GM21515 (cell line): ENCODE measurements around the gene STK31.
"Not testable (repeated sequence)": the region's sequence is repeated elsewhere in the genome, so short reads cannot be mapped to it uniquely, and the experiment has no call there.

Source experiments
- ATAC-seq: cut with Tn5 transposase; IDR thresholded peaks from one replicate; pipeline ENCODE4 v1.9.1; 2021; ENCODE audit not compliant: unreplicated experiment

STK31 gene

DNA sequence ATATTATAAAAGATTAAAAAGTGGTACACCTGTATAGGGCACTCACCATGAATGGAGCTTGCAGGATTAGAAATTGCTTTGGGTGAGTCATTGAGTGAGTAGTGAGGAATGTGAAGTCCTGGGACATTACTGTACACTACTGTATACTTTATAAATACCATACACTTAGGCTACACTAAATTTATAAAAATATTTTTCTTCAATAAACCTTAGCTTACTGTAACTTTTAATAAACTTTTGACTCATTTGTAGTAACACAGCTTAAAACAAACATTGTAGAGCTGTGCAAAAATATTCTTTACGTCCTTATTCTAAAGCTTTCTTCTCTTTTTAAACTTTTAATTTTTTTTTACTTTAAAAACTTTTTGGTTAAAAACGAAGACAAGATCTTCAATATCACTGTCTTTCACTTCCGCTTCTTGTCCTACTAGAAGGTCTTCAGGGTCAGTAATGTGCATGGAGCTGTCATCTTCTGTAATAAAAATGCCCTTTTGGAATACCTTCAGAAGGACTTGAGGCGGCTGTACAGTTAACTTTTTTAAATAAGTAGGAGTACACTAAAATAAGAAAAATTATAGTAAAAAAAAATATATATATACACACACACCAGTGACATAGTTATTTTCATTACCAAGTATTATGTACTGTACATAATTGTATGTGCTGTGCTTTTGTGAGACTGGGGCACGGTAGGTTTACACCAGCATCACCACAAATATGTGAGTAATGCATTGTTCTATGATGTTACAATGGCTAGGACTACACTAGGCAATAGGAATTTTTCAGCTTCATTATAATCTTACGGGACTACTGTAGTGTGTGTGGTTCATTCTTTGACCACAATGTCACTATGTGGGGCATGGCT, 3.5 kb downstream of the STK31 start:
- ATAC-seq: no peak

DNA sequence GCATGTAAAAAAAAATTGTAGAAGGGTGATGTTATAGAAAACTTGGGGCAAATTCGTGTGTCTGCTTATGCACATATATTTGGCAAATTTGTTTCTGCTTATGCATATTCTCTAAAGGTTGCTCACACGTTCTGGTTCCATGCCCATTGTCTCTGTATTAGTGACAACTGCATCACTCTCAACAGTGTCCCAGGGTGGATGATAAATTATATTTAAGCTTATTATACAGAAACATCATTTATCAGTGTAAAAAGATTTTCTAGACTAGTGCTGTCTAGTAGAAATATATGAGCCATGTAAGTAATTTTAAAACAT, 4.1 kb downstream of the STK31 start:
- no peak for ATAC-seq

DNA sequence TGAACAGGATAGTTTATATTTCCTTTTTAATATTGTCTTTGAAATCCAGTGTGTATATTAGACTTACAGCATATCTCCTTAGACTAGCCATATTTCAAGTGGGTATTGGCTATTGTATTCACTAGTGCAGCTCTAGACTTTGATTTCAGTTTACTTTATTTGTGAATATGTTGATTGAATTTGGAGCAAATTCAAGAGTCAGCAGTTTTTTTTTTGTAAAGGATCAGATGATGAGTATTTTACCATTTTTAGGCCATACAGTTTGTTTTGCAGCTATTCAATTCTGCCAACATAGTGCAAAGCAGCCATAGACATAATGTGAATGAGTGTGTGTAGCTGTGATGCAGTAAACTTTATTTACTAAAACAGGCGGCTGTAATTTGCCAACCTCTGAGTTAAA, 4.6 kb downstream of the STK31 start:
- ATAC-seq: no peak

GRCh38 chr7:23715099-23715498, 5.1 kb downstream of the STK31 start:
- ATAC-seq: no peak

DNA sequence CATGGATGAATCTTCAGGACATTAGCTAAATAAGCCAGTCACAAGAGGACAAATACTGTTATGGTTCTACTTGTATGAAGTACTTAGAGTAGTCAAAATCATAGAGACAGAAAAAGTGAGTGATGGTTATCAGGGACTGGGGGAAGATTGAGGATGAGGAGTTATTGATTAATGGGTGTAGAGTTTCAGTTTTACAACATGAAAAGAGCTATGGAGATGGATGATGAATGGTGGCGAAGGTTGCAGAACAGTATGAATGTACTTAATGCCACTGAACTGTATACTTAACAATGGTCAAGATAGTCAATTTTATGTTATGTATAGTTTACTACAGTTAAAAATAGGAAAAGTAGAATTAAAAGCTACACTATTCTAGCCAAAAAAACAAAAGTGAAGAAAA, 7.8 kb downstream of the STK31 start:
- ATAC-seq: no peak

DNA sequence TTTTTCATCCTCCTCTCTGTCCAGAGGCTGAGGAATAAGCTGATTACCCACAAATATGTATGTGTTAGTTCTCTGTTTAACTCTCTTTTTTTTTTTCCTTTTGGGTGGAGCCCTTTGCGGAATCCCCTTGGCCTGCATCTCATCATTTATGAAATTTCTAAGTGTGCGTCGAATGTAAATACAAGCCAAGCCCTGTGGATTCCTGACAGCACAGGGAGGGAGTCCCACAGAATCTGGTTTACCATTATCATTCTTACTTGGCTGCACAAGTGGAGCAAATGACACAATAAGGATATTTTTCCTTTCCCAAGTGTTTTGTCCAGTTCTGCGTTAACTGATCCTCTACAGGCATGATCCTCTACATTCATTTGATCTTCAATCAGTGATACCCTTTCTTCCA, 11.4 kb downstream of the STK31 start:
- no peak for ATAC-seq

DNA sequence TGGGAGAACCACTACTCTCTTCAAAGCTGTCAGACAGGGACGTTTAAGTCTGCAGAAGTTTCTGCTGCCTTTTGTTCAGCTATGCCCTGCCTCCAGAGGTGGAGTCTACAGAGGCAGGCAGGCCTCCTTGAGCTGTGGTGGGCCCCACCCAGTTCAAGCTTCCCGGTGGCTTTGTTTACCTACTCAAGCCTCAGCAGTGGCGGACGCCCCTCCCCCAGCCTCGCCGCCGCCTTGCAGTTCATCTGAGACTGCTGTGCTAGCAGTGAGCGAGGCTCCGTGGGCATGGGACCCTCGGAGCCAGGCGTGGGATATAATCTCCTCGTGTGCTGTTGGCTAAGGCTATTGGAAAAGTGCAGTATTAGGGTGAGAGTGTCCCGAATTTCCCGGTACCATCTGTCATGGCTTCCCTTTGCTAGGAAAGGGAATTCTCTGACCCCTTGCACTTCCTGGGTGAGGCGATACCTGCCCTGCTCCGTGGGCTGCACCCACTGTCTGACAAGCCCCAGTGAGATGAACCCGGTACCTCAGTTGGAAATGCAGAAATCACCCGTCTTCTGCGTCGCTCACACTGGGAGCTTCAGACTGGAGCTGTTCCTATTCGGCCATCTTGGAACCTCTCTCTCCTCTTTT, 12.7 kb downstream of the STK31 start:
- ATAC-seq: not testable (repeated sequence)

DNA sequence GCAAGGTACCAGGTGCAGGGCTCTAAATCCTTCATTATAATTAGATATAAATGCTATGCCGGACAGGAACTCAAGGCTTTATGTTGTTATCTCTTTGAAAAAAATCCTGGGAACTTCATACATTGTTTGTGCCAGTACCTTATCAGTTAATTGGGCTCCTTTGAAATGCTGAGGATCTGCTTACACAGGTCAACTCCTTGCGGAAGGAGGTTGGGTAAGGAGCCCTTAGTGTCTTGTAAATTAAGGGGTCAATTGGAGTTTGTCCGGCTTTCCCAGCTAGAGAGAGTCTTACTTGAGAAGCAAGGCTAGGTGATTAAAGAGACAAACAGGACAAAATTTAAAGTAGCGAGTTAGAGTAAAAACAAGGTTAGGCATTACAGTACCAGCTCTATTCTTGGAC, 14.1 kb downstream of the STK31 start:
- not testable (repeated sequence) for ATAC-seq

DNA sequence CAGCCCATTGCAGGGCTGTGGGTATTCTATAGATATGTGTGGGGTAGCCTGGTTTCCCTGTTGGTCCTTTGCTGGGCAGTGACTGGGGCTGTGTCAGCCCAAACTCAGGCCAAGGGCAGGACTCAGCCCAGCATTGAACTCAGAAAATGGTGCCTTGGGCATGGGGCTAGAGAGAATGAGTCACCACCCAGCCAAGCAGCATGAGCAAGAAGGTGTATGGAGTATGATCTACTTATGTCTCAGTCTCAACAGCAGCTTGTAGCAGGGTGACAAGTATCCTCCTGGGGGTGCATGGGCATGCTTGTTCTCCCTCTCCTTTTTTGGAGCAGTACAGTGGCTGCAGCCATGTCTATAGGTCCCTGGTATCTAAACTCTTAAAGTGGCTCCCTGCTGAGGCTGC, 32.0 kb downstream of the STK31 start:
- ATAC-seq: no peak

DNA sequence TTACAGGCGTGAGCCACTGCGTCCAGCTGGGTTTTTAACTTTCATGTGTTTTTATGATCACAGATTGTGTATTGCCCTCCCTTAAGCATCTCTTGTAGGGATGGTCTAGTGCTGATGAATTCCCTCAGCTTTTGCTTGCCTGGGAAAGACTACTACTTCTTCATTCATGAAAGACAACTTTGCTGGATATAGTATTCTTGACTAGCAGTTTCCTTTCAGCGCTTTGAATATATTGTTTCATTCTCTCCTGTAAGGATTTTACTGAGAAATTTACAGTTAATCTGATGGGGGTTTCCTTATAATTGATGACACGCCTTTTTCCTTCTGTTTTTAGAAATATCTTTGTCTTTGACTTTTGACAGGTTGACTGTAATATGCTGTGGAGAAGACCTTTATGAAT, 33.2 kb downstream of the STK31 start:
- no peak for ATAC-seq

GRCh38 chr7:23746629-23747028, 36.6 kb downstream of the STK31 start:
- ATAC-seq: no peak

DNA sequence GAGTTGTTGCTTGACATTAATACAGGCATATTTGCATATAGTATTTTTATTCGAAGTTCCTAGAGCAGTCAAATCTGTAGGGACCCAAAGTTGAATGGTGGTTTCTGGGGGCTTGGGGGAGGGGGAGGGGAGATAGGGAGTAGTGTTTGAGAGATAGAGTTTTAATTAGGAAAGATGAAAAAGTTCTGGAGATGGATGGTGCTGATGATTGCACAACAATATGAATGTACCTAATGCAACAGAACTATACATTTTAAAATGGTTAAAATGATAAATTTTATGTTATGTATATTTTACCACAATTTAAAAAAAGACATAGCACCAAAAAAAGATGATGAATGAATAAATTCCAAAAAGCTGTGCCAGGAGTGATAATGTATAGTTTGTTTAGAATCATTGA, 41.8 kb downstream of the STK31 start:
- ATAC-seq: no peak

DNA sequence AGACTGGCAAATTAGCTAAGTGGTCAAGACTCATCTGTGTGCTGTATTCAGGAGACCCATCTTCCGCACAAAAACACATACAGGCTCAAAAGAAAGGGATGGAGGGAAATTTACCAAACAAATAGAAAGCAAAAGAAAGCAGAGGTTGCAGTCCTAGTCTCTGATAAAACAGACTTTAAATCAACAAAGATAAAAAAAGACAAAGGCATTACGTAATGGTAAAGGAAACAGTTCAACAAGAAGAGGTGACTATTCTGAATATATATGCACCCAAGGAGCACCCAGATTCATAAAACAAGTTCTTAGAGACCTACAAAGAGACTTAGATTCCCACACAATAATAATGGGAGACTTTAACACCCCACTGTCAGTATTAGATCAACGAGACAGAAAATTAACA, 48.8 kb downstream of the STK31 start:
- ATAC-seq: not testable (repeated sequence)

- ATAC-seq: no peak
These were observed 49.8 kb downstream of the STK31 start for GRCh38 chr7:23759671-23760391.

- no peak for ATAC-seq
These were observed 55.9 kb downstream of the STK31 start for GRCh38 chr7:23765943-23766342.

DNA sequence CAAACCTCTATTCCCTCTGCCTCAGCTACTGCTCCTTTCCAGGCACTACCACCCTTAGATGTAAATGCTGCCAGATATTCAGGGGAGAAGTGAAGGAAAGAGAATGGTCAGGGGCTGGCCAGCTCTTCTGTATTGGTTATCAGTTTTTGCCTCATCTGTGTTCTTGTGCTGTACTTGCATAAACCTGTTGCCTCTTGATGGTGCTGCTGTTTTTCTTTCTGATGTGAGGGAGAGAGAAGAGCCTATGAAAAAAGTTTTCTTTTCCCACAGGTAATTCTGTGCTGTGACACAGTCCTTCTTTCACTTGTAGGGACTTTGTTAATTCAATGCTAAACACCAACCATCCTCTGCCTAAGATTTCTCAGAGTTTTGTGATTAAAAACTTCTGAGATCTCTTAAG, 57.5 kb downstream of the STK31 start:
- ATAC-seq: no peak

- ATAC-seq: no peak
These were observed 58.0 kb downstream of the STK31 start for GRCh38 chr7:23768022-23768421.

DNA sequence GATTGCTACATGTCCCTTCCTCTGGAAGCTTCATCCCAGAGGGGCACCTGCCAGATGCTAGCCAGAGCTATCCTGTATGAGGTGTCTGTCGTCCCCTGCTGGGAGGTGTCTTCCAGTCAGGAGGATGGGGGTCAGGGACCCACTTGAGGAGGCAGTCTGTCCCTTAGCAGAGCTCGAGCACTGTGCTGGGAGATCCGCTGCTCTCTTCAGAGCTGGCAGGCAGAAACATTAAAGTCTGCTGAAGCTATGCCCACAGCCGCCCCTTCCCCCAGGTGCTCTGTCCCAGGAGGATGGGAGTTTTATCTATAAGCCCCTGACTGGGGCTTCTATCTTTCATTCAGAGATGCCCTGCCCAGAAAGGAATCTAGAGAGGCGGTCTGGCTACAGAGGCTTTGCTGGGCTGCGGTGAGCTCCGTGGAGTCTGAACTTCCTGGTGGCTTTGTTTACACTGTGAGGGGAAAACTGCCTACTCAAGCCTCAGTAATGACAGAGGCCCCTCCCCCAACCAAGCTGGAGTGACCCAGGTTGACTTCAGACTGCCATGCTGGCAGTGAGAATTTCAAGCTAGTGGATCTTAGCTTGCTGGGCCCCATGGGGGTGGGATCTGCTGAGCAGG, 69.3 kb downstream of the STK31 start:
- not testable (repeated sequence) for ATAC-seq

DNA sequence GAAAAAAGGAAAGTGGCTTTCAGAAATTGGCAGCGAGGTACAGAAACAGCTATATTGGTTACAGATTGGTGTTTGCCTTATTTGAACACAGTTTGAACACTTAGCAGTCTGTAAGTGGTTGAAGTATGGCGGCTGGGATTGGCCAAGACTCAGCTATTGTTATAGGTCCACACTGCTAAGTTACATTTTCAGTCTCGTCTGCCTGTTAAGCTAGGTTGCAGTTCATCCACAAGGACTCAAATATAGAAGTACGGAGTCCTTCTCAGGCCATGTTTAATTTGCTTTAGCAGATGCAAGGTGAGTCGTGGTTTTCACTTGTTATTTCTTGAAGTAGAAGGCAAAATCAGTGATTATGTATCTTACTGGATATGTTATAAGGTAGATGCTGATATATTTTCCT, 73.1 kb downstream of the STK31 start:
- ATAC-seq: no peak

GRCh38 chr7:23787272-23787671, 77.3 kb downstream of the STK31 start:
- ATAC-seq: no peak

- no peak for ATAC-seq
These were observed 78.8 kb downstream of the STK31 start for GRCh38 chr7:23788843-23789242.

DNA sequence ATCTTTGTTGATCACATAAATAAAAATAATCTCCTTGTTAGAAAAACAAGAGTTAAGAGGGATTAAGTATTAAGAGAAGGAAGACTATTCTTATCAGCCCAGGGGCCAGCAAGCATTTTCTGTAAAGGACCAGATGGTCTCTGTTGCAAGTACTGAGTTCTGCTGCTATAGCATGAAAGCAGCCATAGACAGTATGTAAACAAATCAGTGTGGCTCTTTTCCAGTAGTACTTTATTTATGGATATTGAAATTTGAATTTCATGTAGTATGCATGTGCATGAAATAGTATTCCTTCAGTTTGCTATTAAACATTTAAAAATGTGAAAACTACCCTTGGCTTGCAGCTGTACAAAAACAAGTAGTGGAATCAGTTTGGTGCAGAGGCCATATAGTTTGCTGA, 81.7 kb downstream of the STK31 start:
- no peak for ATAC-seq
